GM12865 (cell line): ENCODE measurements around the gene FRMD1.
"Not testable (repeated sequence)": the region's sequence is repeated elsewhere in the genome, so short reads cannot be mapped to it uniquely, and the experiment has no call there.

ENCODE experiments used
- DNase-seq: peaks from one replicate; pipeline ENCODE4 v3.0.0; 2010; ENCODE audit warnings: low read depth
- H3K4me3 ChIP-seq: 2 replicates; pipeline ENCODE4 v1.5.1; 2011; ENCODE audit warnings: mild to moderate bottlenecking, low read depth, low read length, control low read depth
- CTCF ChIP-seq: IDR thresholded peaks from 2 replicates; pipeline ENCODE4 v1.5.1; 2011; ENCODE audit warnings: low read length, control low read depth, low read depth, inconsistent platforms; ENCODE audit not compliant: insufficient read depth; ENCODE audit errors: missing control alignments

FRMD1 gene

GRCh38 chr6:168084465-168085160 lies 5.6 kb upstream of the FRMD1 start:
- no peak for TF ChIP-seq CTCF
- no peak for DNase-seq
- H3K4me3 ChIP-seq = no peak overlapping the region

GRCh38 chr6:168083514-168083885 lies 4.5 kb upstream of the FRMD1 start:
- no peak overlapping the region for H3K4me3 ChIP-seq
- no peak for DNase-seq
- TF ChIP-seq CTCF = no peak

- TF ChIP-seq CTCF = no peak
- no peak overlapping the region for H3K4me3 ChIP-seq
- no peak for DNase-seq
These were observed 4.0 kb upstream of the FRMD1 start for GRCh38 chr6:168082860-168083513.

- H3K4me3 ChIP-seq = no peak overlapping the region
- DNase-seq = no peak
- TF ChIP-seq CTCF = no peak
These were observed 3.0 kb upstream of the FRMD1 start for GRCh38 chr6:168081858-168082546.

- H3K4me3 ChIP-seq = no peak overlapping the region
- DNase-seq = no peak
- TF ChIP-seq CTCF = no peak
These were observed 1.5 kb upstream of the FRMD1 start for GRCh38 chr6:168080393-168081077.

- TF ChIP-seq CTCF = no peak
- DNase-seq = no peak
- H3K4me3 ChIP-seq = no peak overlapping the region
These were observed 653 bp downstream of the FRMD1 start for GRCh38 chr6:168078175-168078942.

GRCh38 chr6:168077401-168077800 lies 1.6 kb downstream of the FRMD1 start:
- DNase-seq, H3K4me3 ChIP-seq: not testable (repeated sequence)
